Gastroesophageal sphincter (tissue), 3 donors: ENCODE results near the gene EEA1.

Source experiments
- CTCF ChIP-seq, 4 experiments: fragments of 200-600 bp in 2 of 4; fragments of 450-650 bp in 2 of 4; sonication (generic) in 1 of 4; IDR thresholded peaks; one replicate each; pipeline ENCODE4 v1.5.1; 2017 to 2019; ENCODE audit warnings: antibody characterized with exemption in 4 of 4, mild to moderate bottlenecking in 2 of 4, moderate library complexity in 2 of 4
- EP300 ChIP-seq: sonication (generic); formaldehyde crosslinking; IDR thresholded peaks from one replicate; pipeline ENCODE4 v1.6.1; 2017; ENCODE audit warnings: antibody characterized with exemption, mild to moderate bottlenecking
- POLR2A ChIP-seq, 2 donors: fragments of 450-650 bp; IDR thresholded peaks; one replicate each; pipeline ENCODE4 v1.6.1; 2017; ENCODE audit warnings: antibody characterized with exemption in 2 of 2, mild to moderate bottlenecking in 2 of 2, moderate library complexity in 1 of 2

- TF ChIP-seq CTCF (IDR thresholded peaks at IDR 0.05) (no peak), EP300 (no peak), POLR2A (IDR thresholded peaks at IDR 0.05) (no peak)
Measured at GRCh38 chr12:92784356-92784755, 144.7 kb downstream of the EEA1 start.
